Brain microvascular endothelial cell (primary cell): ENCODE measurements around the gene SLC46A1.
A peak's percentile ranks its signal among the peaks of the same experiment; 100 is the strongest.
"Not testable (repeated sequence)": the region's sequence is repeated elsewhere in the genome, so short reads cannot be mapped to it uniquely, and the experiment has no call there.

ENCODE experiments used
- DNase-seq: peaks from one replicate; pipeline ENCODE4 v3.0.0-alpha.2; 2020
- H3K27ac ChIP-seq: fragments of 250-450 bp; sonication (Bioruptor Pico); 2 replicates; pipeline ENCODE4 v1.5.1; 2020; ENCODE audit warnings: mild to moderate bottlenecking, moderate library complexity
- H3K27me3 ChIP-seq: fragments of 250-450 bp; sonication (Bioruptor Pico); replicated peaks from 2 replicates; pipeline ENCODE4 v1.5.1; 2020; ENCODE audit warnings: mild to moderate bottlenecking
- H3K36me3 ChIP-seq: fragments of 250-450 bp; sonication (Bioruptor Pico); replicated peaks from 2 replicates; pipeline ENCODE4 v1.5.1; 2020; ENCODE audit warnings: mild to moderate bottlenecking
- H3K4me3 ChIP-seq: 2 replicates; pipeline ENCODE4 v1.5.1; 2011; ENCODE audit warnings: low read depth, mild to moderate bottlenecking, control low read depth, low read length, moderate library complexity
- CTCF ChIP-seq: IDR thresholded peaks from 2 replicates; pipeline ENCODE4 v1.5.1; 2011; ENCODE audit warnings: low read depth, mild to moderate bottlenecking, moderate library complexity, low read length, control low read depth, inconsistent platforms; ENCODE audit errors: missing control alignments
- in situ Hi-C: cut with HindIII; loops from 2 replicates; pipeline ENCODE4 v1.10.0; 2017; ENCODE audit warnings: low sequenced_read_pairs, low pct_ligation_motif_present

SLC46A1 gene

GRCh38 chr17:28405632-28406472, at the start of gene SLC46A1:
Gene SLC46A1 (minus strand): TSS chr17:28406212. CDS start chr17:28406114, 98 bp downstream.
- no peak within 1 kb of the TSS for H3K27ac ChIP-seq
- no peak for DNase-seq

GRCh38 chr17:28449859-28450258, 43.8 kb upstream of the SLC46A1 start:
- no peak for TF ChIP-seq CTCF
- H3K27ac ChIP-seq: no peak overlapping the region
- DNase-seq: no peak
- no peaks in the 10 kb centered on the region for H3K27me3 ChIP-seq
- H3K36me3 ChIP-seq: no peaks in the 10 kb centered on the region
- in situ Hi-C loops: no loop called here
- no peak overlapping the region for H3K4me3 ChIP-seq

More at GRCh38 chr17:28405632-28406472, at the start of gene SLC46A1:
- Histone ChIP-seq H3K36me3 (no peaks in the 10 kb centered on the region), H3K4me3 (peak within 1 kb of the TSS; percentile 61), H3K27me3 (no peaks in the 10 kb centered on the region)
- TF ChIP-seq CTCF: no peak
- in situ Hi-C loops: no loop called here

- Histone ChIP-seq H3K36me3 (no peaks in the 10 kb centered on the region), H3K27me3 (no peaks in the 10 kb centered on the region), H3K4me3 (no peak overlapping the region), H3K27ac (no peak overlapping the region)
- in situ Hi-C loops: no loop called here
- no peak for DNase-seq
- TF ChIP-seq CTCF: no peak
These were observed 41.4 kb upstream of the SLC46A1 start for GRCh38 chr17:28447396-28447760.

- in situ Hi-C loops: no loop called here
- TF ChIP-seq CTCF: no peak
- Histone ChIP-seq H3K4me3 (no peak overlapping the region), H3K27ac (no peak overlapping the region), H3K27me3 (no peaks in the 10 kb centered on the region), H3K36me3 (no peaks in the 10 kb centered on the region)
- no peak for DNase-seq
These were observed 40.8 kb upstream of the SLC46A1 start for GRCh38 chr17:28446716-28447395.

GRCh38 chr17:28443901-28444638, 38.1 kb upstream of the SLC46A1 start:
- TF ChIP-seq CTCF: no peak
- no peak overlapping the region for H3K27ac ChIP-seq
- H3K27me3 ChIP-seq: no peaks in the 10 kb centered on the region
- DNase-seq: no peak
- no peak overlapping the region for H3K4me3 ChIP-seq
- in situ Hi-C loops: no loop called here
- no peaks in the 10 kb centered on the region for H3K36me3 ChIP-seq

GRCh38 chr17:28434326-28434725, 28.3 kb upstream of the SLC46A1 start:
- H3K4me3 ChIP-seq, in situ Hi-C loops, DNase-seq, H3K36me3 ChIP-seq, H3K27ac ChIP-seq, H3K27me3 ChIP-seq: not testable (repeated sequence)
